ACC112 (cell line): ENCODE data around the gene RGCC.

Experiments
- H2AFZ ChIP-seq: fragments of 200-600 bp; sonication (generic); one replicate; pipeline ENCODE4 v1.6.0; 2017; ENCODE audit warnings: antibody characterized with exemption, low read length; ENCODE audit not compliant: unreplicated experiment
- H3K27ac ChIP-seq: fragments of 200-600 bp; sonication (generic); 2 replicates; pipeline ENCODE4 v1.5.1; 2014; ENCODE audit warnings: low read depth, mild to moderate bottlenecking, antibody characterized with exemption, low read length, moderate library complexity
- H3K27me3 ChIP-seq: fragments of 200-600 bp; sonication (generic); 2 replicates; pipeline ENCODE4 v1.6.1; 2014; ENCODE audit warnings: mild to moderate bottlenecking, antibody characterized with exemption, low read length, moderate library complexity, mixed read lengths; ENCODE audit not compliant: insufficient read depth
- H3K36me3 ChIP-seq: fragments of 200-600 bp; sonication (generic); 2 replicates; pipeline ENCODE4 v1.6.1; 2016; ENCODE audit warnings: mild to moderate bottlenecking, antibody characterized with exemption, low read length, moderate library complexity, mixed read lengths; ENCODE audit not compliant: insufficient read depth
- H3K4me1 ChIP-seq: fragments of 200-600 bp; sonication (generic); one replicate; pipeline ENCODE4 v1.6.1; 2016; ENCODE audit warnings: low read length, mixed read lengths; ENCODE audit not compliant: insufficient read depth, unreplicated experiment, control insufficient read depth
- H3K4me3 ChIP-seq: fragments of 200-600 bp; sonication (generic); 2 replicates; pipeline ENCODE4 v1.5.1; 2014; ENCODE audit warnings: mild to moderate bottlenecking, low read depth, low read length
- H3K79me2 ChIP-seq: fragments of 200-600 bp; sonication (generic); one replicate; pipeline ENCODE4 v1.6.0; 2016; ENCODE audit warnings: low read length; ENCODE audit not compliant: control insufficient read depth, unreplicated experiment, insufficient read depth

Gene RGCC

GRCh38 chr13:41488124-41488523 is 30.8 kb downstream of the RGCC start:
- H3K4me1 ChIP-seq, result no peaks in the 10 kb centered on the region
- no peak overlapping the region for H3K27ac ChIP-seq
- no peak overlapping the region for H2AFZ ChIP-seq
- H3K4me3 ChIP-seq, result no peak overlapping the region
- H3K27me3 ChIP-seq, result peaks cover 8% of the 10 kb centered on the region; the same call in 1 of the 2 replicates
- H3K79me2 ChIP-seq, result no peaks in the 10 kb centered on the region
- no peaks in the 10 kb centered on the region for H3K36me3 ChIP-seq

GRCh38 chr13:41490371-41491015 is 33.1 kb downstream of the RGCC start:
- Histone ChIP-seq H3K36me3 (no peaks in the 10 kb centered on the region), H3K27me3 (peaks cover 3% of the 10 kb centered on the region; the same call in 1 of the 2 replicates), H2AFZ (no peak overlapping the region), H3K4me3 (no peak overlapping the region), H3K27ac (no peak overlapping the region), H3K79me2 (no peaks in the 10 kb centered on the region), H3K4me1 (no peaks in the 10 kb centered on the region)

- Histone ChIP-seq H3K79me2 (no peaks in the 10 kb centered on the region), H3K36me3 (no peaks in the 10 kb centered on the region), H2AFZ (no peak overlapping the region), H3K4me3 (no peak overlapping the region), H3K4me1 (no peaks in the 10 kb centered on the region), H3K27ac (no peak overlapping the region), H3K27me3 (no peaks in the 10 kb centered on the region)
Measured at GRCh38 chr13:41491436-41491835, 34.1 kb downstream of the RGCC start.

- H3K27me3 ChIP-seq, result no peaks in the 10 kb centered on the region
- H2AFZ ChIP-seq, result no peak overlapping the region
- H3K4me1 ChIP-seq, result no peaks in the 10 kb centered on the region
- H3K36me3 ChIP-seq, result no peaks in the 10 kb centered on the region
- no peak overlapping the region for H3K4me3 ChIP-seq
- H3K79me2 ChIP-seq, result no peaks in the 10 kb centered on the region
- H3K27ac ChIP-seq, result no peak overlapping the region
Measured at GRCh38 chr13:41492432-41493260, 35.3 kb downstream of the RGCC start.

GRCh38 chr13:41494202-41494601 is 36.9 kb downstream of the RGCC start:
- Histone ChIP-seq H3K4me1 (no peaks in the 10 kb centered on the region), H3K27me3 (no peaks in the 10 kb centered on the region), H3K27ac (no peak overlapping the region), H3K79me2 (no peaks in the 10 kb centered on the region), H3K36me3 (no peaks in the 10 kb centered on the region), H2AFZ (no peak overlapping the region), H3K4me3 (no peak overlapping the region)

- no peaks in the 10 kb centered on the region for H3K4me1 ChIP-seq
- H3K4me3 ChIP-seq, result no peak overlapping the region
- no peak overlapping the region for H3K27ac ChIP-seq
- H3K79me2 ChIP-seq, result no peaks in the 10 kb centered on the region
- H3K36me3 ChIP-seq, result no peaks in the 10 kb centered on the region
- no peak overlapping the region for H2AFZ ChIP-seq
- H3K27me3 ChIP-seq, result no peaks in the 10 kb centered on the region
Measured at GRCh38 chr13:41495044-41495443, 37.7 kb downstream of the RGCC start.

- H3K27me3 ChIP-seq, result no peaks in the 10 kb centered on the region
- no peaks in the 10 kb centered on the region for H3K36me3 ChIP-seq
- H3K4me1 ChIP-seq, result no peaks in the 10 kb centered on the region
- H3K79me2 ChIP-seq, result no peaks in the 10 kb centered on the region
- H2AFZ ChIP-seq, result no peak overlapping the region
- no peak overlapping the region for H3K4me3 ChIP-seq
- H3K27ac ChIP-seq, result no peak overlapping the region
Measured at GRCh38 chr13:41496420-41497234, 39.3 kb downstream of the RGCC start.

GRCh38 chr13:41497436-41497835 is 40.1 kb downstream of the RGCC start:
- Histone ChIP-seq H2AFZ (no peak overlapping the region), H3K36me3 (no peaks in the 10 kb centered on the region), H3K27ac (no peak overlapping the region), H3K4me1 (no peaks in the 10 kb centered on the region), H3K4me3 (no peak overlapping the region), H3K79me2 (no peaks in the 10 kb centered on the region), H3K27me3 (no peaks in the 10 kb centered on the region)

GRCh38 chr13:41499452-41499851 is 42.1 kb downstream of the RGCC start:
- Histone ChIP-seq H3K4me1 (no peaks in the 10 kb centered on the region), H3K36me3 (no peaks in the 10 kb centered on the region), H3K4me3 (no peak overlapping the region), H2AFZ (no peak overlapping the region), H3K27me3 (no peaks in the 10 kb centered on the region), H3K79me2 (no peaks in the 10 kb centered on the region), H3K27ac (no peak overlapping the region)

- Histone ChIP-seq H3K4me3 (no peak overlapping the region), H3K27ac (no peak overlapping the region), H3K36me3 (no peaks in the 10 kb centered on the region), H3K27me3 (no peaks in the 10 kb centered on the region), H2AFZ (no peak overlapping the region), H3K79me2 (no peaks in the 10 kb centered on the region), H3K4me1 (peaks cover 2% of the 10 kb centered on the region)
Measured at GRCh38 chr13:41500511-41500910, 43.2 kb downstream of the RGCC start.
